GM12878 (cell line): ENCODE data around the gene PAX9. TPM values are rescaled to one million over a fixed set of nuclear protein-coding genes. Genes with fewer than 3 reads are reported as not detected.

Source experiments
- ATAC-seq: fragments of 200-7000 bp; cut with Tn5 transposase; 3 replicates; pipeline ENCODE4 v1.9.1; 2020; ENCODE audit warnings: mild to moderate bottlenecking, moderate library complexity
- BruUV-seq: library from RNA; stranded (reverse); fragments of 400-500 nt; replicated peaks from 2 replicates; lab custom pipeline; 2021; lab: Mats Ljungman, UMichigan
- CTCF ChIA-PET: fragments of 300-600 bp; sonication (Branson Sonifier 250); formaldehyde crosslinking; extraction: SDS; loops from one replicate; lab custom pipeline; 2021; ENCODE audit warnings: inconsistent platforms; lab: Yijun Ruan, JAX
- POLR2A ChIA-PET: fragments of 350-600 bp; formaldehyde crosslinking; extraction: SDS; loops from one replicate; lab custom pipeline; 2021; ENCODE audit warnings: inconsistent platforms; lab: Charles Lee
- RAD21 ChIA-PET: fragments of 300-600 bp; sonication (Branson Sonifier 250); formaldehyde crosslinking; loops from one replicate; lab custom pipeline; 2023; ENCODE audit warnings: antibody characterized with exemption; ENCODE audit not compliant: unreplicated experiment; lab: Charles Lee
- SMC1A ChIA-PET: fragments of 300-600 bp; sonication (Branson Sonifier 250); formaldehyde crosslinking; loops from one replicate; lab custom pipeline; 2023; ENCODE audit not compliant: unreplicated experiment, uncharacterized antibody; lab: Charles Lee
- DNase-seq: peaks from one replicate; pipeline ENCODE4 v3.0.0-alpha.2; 2011; ENCODE audit warnings: low read depth, low spot score
- FAIRE-seq: peaks from 3 replicates; lab custom pipeline; 2011; peaks lifted over from hg19 to GRCh38; lab: Jason Lieb, UNC
- H2AFZ ChIP-seq: 2 replicates; pipeline ENCODE4 v1.6.0; 2011; ENCODE audit warnings: low read depth, low read length, control low read depth; ENCODE audit not compliant: control insufficient read depth
- H3K27ac ChIP-seq: 2 replicates; pipeline ENCODE4 v1.5.1; 2011; ENCODE audit warnings: control low read depth; ENCODE audit not compliant: control insufficient read depth, insufficient read depth
- H3K27me3 ChIP-seq, 2 experiments: replicated peaks in 1 of 2; 2 replicates each; pipeline versions ENCODE4 v1.6.0 to v1.6.1; 2011; ENCODE audit warnings: low read length in 1 of 2; ENCODE audit not compliant: control insufficient read depth in 2 of 2, insufficient read depth in 2 of 2
- H3K36me3 ChIP-seq, 2 experiments: 2 replicates each; pipeline ENCODE4 v1.5.1; 2011; ENCODE audit warnings: low read length in 1 of 2; ENCODE audit not compliant: control insufficient read depth in 2 of 2, insufficient read depth in 2 of 2
- H3K4me1 ChIP-seq: 2 replicates; pipeline ENCODE4 v1.6.1; 2011; ENCODE audit warnings: mild to moderate bottlenecking, low read length, moderate library complexity, mixed read lengths; ENCODE audit not compliant: control insufficient read depth, insufficient read depth
- H3K4me2 ChIP-seq: 2 replicates; pipeline ENCODE4 v1.6.0; 2011; ENCODE audit warnings: control low read depth; ENCODE audit not compliant: control insufficient read depth, insufficient read depth
- H3K4me3 ChIP-seq: fragments of 200-600 bp; sonication (generic); 2 replicates; pipeline ENCODE4 v1.5.1; 2016
- H3K79me2 ChIP-seq: 2 replicates; pipeline ENCODE4 v1.6.0; 2011; ENCODE audit warnings: low read length; ENCODE audit not compliant: control insufficient read depth, insufficient read depth
- H3K9ac ChIP-seq: 2 replicates; pipeline ENCODE4 v1.8.0; 2011; ENCODE audit warnings: low read length, control low read depth, mixed read lengths; ENCODE audit not compliant: control insufficient read depth, insufficient read depth
- H3K9me3 ChIP-seq: replicated peaks from 3 replicates; pipeline ENCODE4 v1.5.1; 2011; ENCODE audit warnings: mild to moderate bottlenecking, low read length; ENCODE audit not compliant: control insufficient read depth, insufficient read depth
- H4K20me1 ChIP-seq: 2 replicates; pipeline ENCODE4 v1.6.0; 2011; ENCODE audit not compliant: control insufficient read depth, insufficient read depth
- ATF2 ChIP-seq: IDR thresholded peaks from 2 replicates; pipeline ENCODE4 v1.6.1; 2012; ENCODE audit warnings: low read length, inconsistent platforms
- BHLHE40 ChIP-seq, 2 experiments: fragments of 450-650 bp in 1 of 2; IDR thresholded peaks; 2 replicates each; pipeline ENCODE4 v1.6.1; 2011 to 2017; ENCODE audit warnings: low read depth in 2 of 2, borderline replicate concordance in 1 of 2, improper control_type of control experiment in 1 of 2, low read length in 1 of 2, mild to moderate bottlenecking in 1 of 2
- FOXK2 ChIP-seq: fragments of 450-650 bp; IDR thresholded peaks from 2 replicates; pipeline ENCODE4 v1.6.1; 2017; ENCODE audit warnings: mild to moderate bottlenecking, moderate library complexity
- MYC ChIP-seq: IDR thresholded peaks from 2 replicates; pipeline ENCODE4 v1.6.1; 2011; ENCODE audit warnings: mild to moderate bottlenecking, low read length, moderate library complexity, inconsistent platforms; ENCODE audit not compliant: insufficient read depth, insufficient replicate concordance, insufficient read length, severe bottlenecking
- NBN ChIP-seq: fragments of 450-650 bp; IDR thresholded peaks from 2 replicates; pipeline ENCODE4 v1.6.1; 2016
- PKNOX1 ChIP-seq: fragments of 450-650 bp; IDR thresholded peaks from 2 replicates; pipeline ENCODE4 v1.6.1; 2016; ENCODE audit warnings: mild to moderate bottlenecking
- PML ChIP-seq: IDR thresholded peaks from 2 replicates; pipeline ENCODE4 v1.6.1; 2012; ENCODE audit warnings: low read length, inconsistent platforms
- RB1 ChIP-seq: fragments of 450-650 bp; formaldehyde crosslinking; IDR thresholded peaks from 2 replicates; pipeline ENCODE4 v1.6.1; 2017; ENCODE audit warnings: mild to moderate bottlenecking, borderline replicate concordance
- ZNF384 ChIP-seq: IDR thresholded peaks from 2 replicates; pipeline ENCODE4 v1.6.1; 2012; ENCODE audit warnings: low read depth, mild to moderate bottlenecking, low read length, improper control_type of control experiment, borderline replicate concordance
- WGBS: methylation state at CpG from one replicate; pipeline ENCODE4 v1.1.6; 2016; ENCODE audit warnings: low lambda C conversion rate; ENCODE audit not compliant: insufficient replicate concordance, insufficient coverage; ENCODE audit errors: missing lambda C conversion rate; 5-methylcytosine and 5-hydroxymethylcytosine counted together
- in situ Hi-C: fragments of 300-500 bp; cut with MboI; formaldehyde crosslinking; loops from 9 replicates; pipeline ENCODE4 v1.14.3; 2018; ENCODE audit warnings: mixed read lengths
- intact Hi-C: fragments of 100-400 bp; cut with micrococcal nuclease; formaldehyde crosslinking; loops from one replicate; pipeline ENCODE4 v1.14.2; 2022; ENCODE audit not compliant: unreplicated experiment
- polyA plus RNA-seq, 11 experiments: library from polyadenylated mRNA; depleted of rRNA in 4 of 11; unstranded in 6 of 11; stranded (reverse) in 5 of 11; fragments of >200 nt; fragmentation: Nextera tagmentation in 4 of 11; fragmentation: Illumina TruSeq in 1 of 11; extraction: Ambion mirVana in 4 of 11; extraction: Trizol in 1 of 11; gene quantifications; 1 replicate in 1 of 11; 2 replicates in 10 of 11; pipeline versions ENCODE4 v1.2.1 to v1.2.3, GENCODE V29; 2011 to 2016; ENCODE audit warnings: inconsistent platforms in 2 of 11, missing spikeins in 2 of 11, low read depth in 1 of 11
- total RNA-seq, 4 experiments: library from RNA; depleted of rRNA in 3 of 4; stranded (reverse); fragments of >200 nt in 3 of 4; fragmentation: Illumina TruSeq in 1 of 4; extraction: Trizol in 1 of 4; gene quantifications; 2 replicates each; pipeline versions ENCODE4 v1.2.1 to v1.2.3, GENCODE V29; 2013 to 2021

PAX9 gene
- total and polyA plus RNA-seq, 10 of the 15 experiments (the other 5 are each of a cell fraction or from before 2014, with no cell fraction given): 0.03 to 8.2 (median 0.09) TPM; not detected in 3

GRCh38 chr14:36649872-36650650, 11.6 kb upstream of the PAX9 start:
- TF ChIP-seq PML: no peak
- TF ChIP-seq FOXK2: 0 out of 2 replicates have a peak, but pooled peaks have one; percentile 13
- TF ChIP-seq, all 136 proteins: peak for 1
- ChIA-PET CTCF (interaction anchor here (1.0 to 3.7 kb wide), 3 partner anchors 97 to 501 kb away, joined by 3 to 29 read pairs (median 7); no protein-coding TSS in a partner anchor), POLR2A (no interaction called here), RAD21 (interaction anchor here (1.5 kb wide), 1 partner anchor 292 kb away, joined by 7 read pairs; no protein-coding TSS in a partner anchor), SMC1A (interaction anchor here (0.6 to 1.3 kb wide), 5 partner anchors 11 to 663 kb away, joined by 3 to 8 read pairs (median 3); partner anchors contain the start of gene PAX9)
- no peaks in the 10 kb centered on the region for H3K79me2 ChIP-seq
- DNase-seq (no peak), FAIRE-seq (no peak), ATAC-seq (no peak)
- no peak overlapping the region for H2AFZ ChIP-seq
- H3K9me3 ChIP-seq: no peaks in the 10 kb centered on the region; the same call in 2 of the 3 replicates
- H3K4me2 ChIP-seq: no peak overlapping the region
- H3K4me3 ChIP-seq: no peak overlapping the region
- no peak overlapping the region for H3K9ac ChIP-seq
- in situ Hi-C loops: loop anchor here (10.0 kb wide), 2 partner anchors 285 to 495 kb away; no protein-coding TSS in a partner anchor
- no peaks in the 10 kb centered on the region for H3K4me1 ChIP-seq
- peaks cover 1 to 7% of the 10 kb centered on the region in 2 experiments; a peak in 3 of 4 replicates for H3K27me3 ChIP-seq
- intact Hi-C loops: no loop called here
- no TSS peak for BruUV-seq
- H3K36me3 ChIP-seq: no peaks in the 10 kb centered on the region
- no peak overlapping the region for H3K27ac ChIP-seq
- H4K20me1 ChIP-seq: no peaks in the 10 kb centered on the region
- WGBS: 20% methylated on average over 4 of the region's 4 CpGs

- no peak overlapping the region for H2AFZ ChIP-seq
- H3K9me3 ChIP-seq: no peaks in the 10 kb centered on the region; the same call in 2 of the 3 replicates
- no peak overlapping the region for H3K27ac ChIP-seq
- RAD21 ChIA-PET: interaction anchor here (1.2 kb wide), 1 partner anchor 286 kb away, joined by 3 read pairs; no protein-coding TSS in a partner anchor
- no TSS peak for BruUV-seq
- DNase-seq: no peak
- no peak overlapping the region for H3K4me2 ChIP-seq
- no peak overlapping the region for H3K4me3 ChIP-seq
- POLR2A ChIA-PET: no interaction called here
- H3K4me1 ChIP-seq: no peaks in the 10 kb centered on the region
- no peaks in the 10 kb centered on the region for H3K79me2 ChIP-seq
- CTCF ChIA-PET: no interaction called here
- H3K9ac ChIP-seq: no peak overlapping the region
- no peaks in the 10 kb centered on the region for H4K20me1 ChIP-seq
- ATAC-seq: no peak
- SMC1A ChIA-PET: interaction anchor here (1.2 kb wide), 1 partner anchor 289 kb away, joined by 3 read pairs; no protein-coding TSS in a partner anchor
- H3K27me3 ChIP-seq: peaks cover 0 to 15% of the 10 kb centered on the region in 2 experiments; a peak in 3 of 4 replicates
- in situ Hi-C loops (loop anchor here (10.0 kb wide), 2 partner anchors 282 to 492 kb away; no protein-coding TSS in a partner anchor), intact Hi-C loops (no loop called here)
- H3K36me3 ChIP-seq: no peaks in the 10 kb centered on the region
- FAIRE-seq: no peak
- TF ChIP-seq MYC (no peak), NBN (no peak), ZNF384 (no peak), RB1 (no peak), PKNOX1 (no peak), BHLHE40 (IDR thresholded peaks at IDR 0.05; ENCODE audit: borderline replicate concordance in 1 of 2, low read depth in 2 of 2, low read length in 1 of 2) (no peak), ATF2 (no peak)
Observed at GRCh38 chr14:36652542-36653201, 9.0 kb upstream of the PAX9 start.
